Endodermal cell (in vitro differentiated cells): ENCODE measurements around the gene SELENON. TPM values are rescaled to one million over a fixed set of nuclear protein-coding genes. Genes with fewer than 3 reads are reported as not detected.
A peak's percentile ranks its signal among the peaks of the same experiment; 100 is the strongest.

Experiments used
- DNase-seq: peaks from one replicate; pipeline ENCODE4 v3.0.0-alpha.2; 2017
- H3K27ac ChIP-seq: 2 replicates; pipeline ENCODE4 v1.5.1; 2013; ENCODE audit warnings: mild to moderate bottlenecking, low read depth, low read length, moderate library complexity
- H3K27me3 ChIP-seq: 2 replicates; pipeline ENCODE4 v1.6.1; 2013; ENCODE audit warnings: mild to moderate bottlenecking, low read length, moderate library complexity; ENCODE audit not compliant: insufficient read depth, control insufficient read depth, poor library complexity, severe bottlenecking
- H3K36me3 ChIP-seq: 2 replicates; pipeline ENCODE4 v1.7.0; 2013; ENCODE audit warnings: mild to moderate bottlenecking, low read length, moderate library complexity; ENCODE audit not compliant: control insufficient read depth, insufficient read depth
- H3K4me1 ChIP-seq: one replicate; pipeline ENCODE4 v1.7.0; 2013; ENCODE audit warnings: low read length; ENCODE audit not compliant: control insufficient read depth, insufficient read depth
- H3K4me3 ChIP-seq: 2 replicates; pipeline ENCODE4 v1.5.1; 2013; ENCODE audit warnings: mild to moderate bottlenecking, low read length, moderate library complexity
- H3K9ac ChIP-seq: 2 replicates; pipeline ENCODE4 v1.6.1; 2013; ENCODE audit warnings: mild to moderate bottlenecking, low read length, moderate library complexity; ENCODE audit not compliant: poor library complexity, severe bottlenecking; ENCODE audit errors: extremely low read depth
- H3K9me3 ChIP-seq: 2 replicates; pipeline ENCODE4 v1.6.1; 2013; ENCODE audit warnings: mild to moderate bottlenecking, low read length, moderate library complexity; ENCODE audit not compliant: control insufficient read depth
- H3K27ac Mint-ChIP-seq: 2 replicates; pipeline ENCODE4 v1.8.0; 2020; ENCODE audit warnings: mixed read lengths
- H3K27me3 Mint-ChIP-seq: 2 replicates; pipeline ENCODE4 v1.8.0; 2021; ENCODE audit warnings: mild to moderate bottlenecking, mixed read lengths; ENCODE audit not compliant: insufficient read depth
- H3K36me3 Mint-ChIP-seq: 2 replicates; pipeline ENCODE4 v1.8.0; 2020; ENCODE audit warnings: low read depth, mixed read lengths
- H3K4me1 Mint-ChIP-seq: 2 replicates; pipeline ENCODE4 v1.8.0; 2020; ENCODE audit warnings: mixed read lengths
- H3K4me3 Mint-ChIP-seq: 2 replicates; pipeline ENCODE4 v1.8.0; 2020; ENCODE audit warnings: mild to moderate bottlenecking, moderate library complexity, mixed read lengths
- H3K9me3 Mint-ChIP-seq: 2 replicates; pipeline ENCODE4 v1.8.0; 2020; ENCODE audit warnings: mild to moderate bottlenecking, mixed read lengths
- WGBS, 2 experiments: methylation state at CpG; one replicate each; pipeline versions ENCODE4 v1.1.5 to v1.1.7; 2013; ENCODE audit warnings: missing lambda C conversion rate in 2 of 2, mixed read lengths in 1 of 2; ENCODE audit not compliant: insufficient coverage in 1 of 2, insufficient read length in 1 of 2; 5-methylcytosine and 5-hydroxymethylcytosine counted together
- total RNA-seq, 2 donors: library from RNA; stranded (reverse); fragmentation: NEBNext Ultra II Directional in 1 of 2; extraction: Animal tissue kit (Norgen Biotek cat#: 25700) in 1 of 2; gene quantifications; 2 replicates in 1 of 2; 3 replicates in 1 of 2; pipeline ENCODE4 v1.2.1, GENCODE V29; 2021
- TF ChIP-seq, protein P1 (sequence below): fragments of 200-600 bp; sonication (generic); conservative IDR thresholded peaks from 2 replicates; pipeline ENCODE4 v1.5.0; 2021; ENCODE audit warnings: antibody characterized with exemption, mild to moderate bottlenecking

The SELENON gene
- total RNA-seq, 2 donors from 2014 or later = 91.2 to 93.3 TPM

- Histone ChIP-seq H3K27me3 (no peaks in the 10 kb centered on the region), H3K9ac (no peak overlapping the region), H3K36me3 (peaks cover 13% of the 10 kb centered on the region), H3K4me1 (peaks cover 4% of the 10 kb centered on the region), H3K27ac (no peak overlapping the region), H3K4me3 (no peak overlapping the region), H3K9me3 (no peaks in the 10 kb centered on the region)
- no peak overlapping the region for H3K4me3 Mint-ChIP-seq
- no peak overlapping the region for H3K27ac Mint-ChIP-seq
- H3K9me3 Mint-ChIP-seq = no peaks in the 10 kb centered on the region
- peaks cover 33% of the 10 kb centered on the region for H3K36me3 Mint-ChIP-seq
- H3K4me1 Mint-ChIP-seq = peaks cover 11% of the 10 kb centered on the region
- DNase-seq = no peak
- no peaks in the 10 kb centered on the region for H3K27me3 Mint-ChIP-seq
- TF ChIP-seq, protein P1, sequence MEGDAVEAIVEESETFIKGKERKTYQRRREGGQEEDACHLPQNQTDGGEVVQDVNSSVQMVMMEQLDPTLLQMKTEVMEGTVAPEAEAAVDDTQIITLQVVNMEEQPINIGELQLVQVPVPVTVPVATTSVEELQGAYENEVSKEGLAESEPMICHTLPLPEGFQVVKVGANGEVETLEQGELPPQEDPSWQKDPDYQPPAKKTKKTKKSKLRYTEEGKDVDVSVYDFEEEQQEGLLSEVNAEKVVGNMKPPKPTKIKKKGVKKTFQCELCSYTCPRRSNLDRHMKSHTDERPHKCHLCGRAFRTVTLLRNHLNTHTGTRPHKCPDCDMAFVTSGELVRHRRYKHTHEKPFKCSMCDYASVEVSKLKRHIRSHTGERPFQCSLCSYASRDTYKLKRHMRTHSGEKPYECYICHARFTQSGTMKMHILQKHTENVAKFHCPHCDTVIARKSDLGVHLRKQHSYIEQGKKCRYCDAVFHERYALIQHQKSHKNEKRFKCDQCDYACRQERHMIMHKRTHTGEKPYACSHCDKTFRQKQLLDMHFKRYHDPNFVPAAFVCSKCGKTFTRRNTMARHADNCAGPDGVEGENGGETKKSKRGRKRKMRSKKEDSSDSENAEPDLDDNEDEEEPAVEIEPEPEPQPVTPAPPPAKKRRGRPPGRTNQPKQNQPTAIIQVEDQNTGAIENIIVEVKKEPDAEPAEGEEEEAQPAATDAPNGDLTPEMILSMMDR = peak; percentile 19
- WGBS, 2 experiments = 93% methylated on average over 9 to 24 of the region's 24 CpGs
These were observed 13.9 kb downstream of the SELENON start for GRCh38 chr1:25813734-25814471.

DNA sequence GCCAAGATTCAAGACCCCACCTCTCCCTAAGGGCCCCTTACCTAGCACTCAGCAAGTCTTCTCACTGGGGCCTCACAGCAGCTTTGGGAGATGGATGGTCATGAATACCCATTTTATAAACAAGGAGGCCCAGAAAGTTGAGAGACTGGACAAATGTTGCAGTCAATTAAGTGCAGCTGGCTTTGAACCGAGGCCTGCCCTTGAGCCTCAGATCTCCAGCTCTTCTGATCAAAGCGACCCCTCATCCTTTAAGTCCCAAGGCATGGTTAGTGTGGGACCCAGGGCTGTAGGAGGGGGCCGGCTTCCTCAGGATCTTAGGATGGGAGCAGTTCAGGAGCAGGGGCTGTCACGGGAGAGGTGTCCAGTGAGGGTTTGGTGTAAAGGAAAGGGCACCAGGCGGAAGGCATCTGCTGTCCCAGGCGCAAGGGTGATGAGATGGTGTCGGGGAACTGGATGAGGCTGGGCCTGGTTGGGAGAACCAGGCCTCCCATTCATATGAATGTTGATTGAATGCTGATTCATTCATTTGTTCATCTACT, 14.6 kb downstream of the SELENON start:
- Mint-ChIP-seq H3K27me3 (no peaks in the 10 kb centered on the region), H3K4me1 (peaks cover 12% of the 10 kb centered on the region), H3K36me3 (peaks cover 31% of the 10 kb centered on the region), H3K9me3 (no peaks in the 10 kb centered on the region), H3K4me3 (no peak overlapping the region), H3K27ac (no peak overlapping the region)
- peaks cover 5% of the 10 kb centered on the region for H3K4me1 ChIP-seq
- no peak overlapping the region for H3K9ac ChIP-seq
- H3K27me3 ChIP-seq = no peaks in the 10 kb centered on the region
- H3K36me3 ChIP-seq = peaks cover 13% of the 10 kb centered on the region
- DNase-seq = no peak
- no peak overlapping the region for H3K27ac ChIP-seq
- H3K9me3 ChIP-seq = no peaks in the 10 kb centered on the region
- TF ChIP-seq, protein P1 = no peak
- WGBS, 2 experiments = 96 to 100% methylated on average over 6 to 7 of the region's 7 CpGs
- H3K4me3 ChIP-seq = no peak overlapping the region

DNA sequence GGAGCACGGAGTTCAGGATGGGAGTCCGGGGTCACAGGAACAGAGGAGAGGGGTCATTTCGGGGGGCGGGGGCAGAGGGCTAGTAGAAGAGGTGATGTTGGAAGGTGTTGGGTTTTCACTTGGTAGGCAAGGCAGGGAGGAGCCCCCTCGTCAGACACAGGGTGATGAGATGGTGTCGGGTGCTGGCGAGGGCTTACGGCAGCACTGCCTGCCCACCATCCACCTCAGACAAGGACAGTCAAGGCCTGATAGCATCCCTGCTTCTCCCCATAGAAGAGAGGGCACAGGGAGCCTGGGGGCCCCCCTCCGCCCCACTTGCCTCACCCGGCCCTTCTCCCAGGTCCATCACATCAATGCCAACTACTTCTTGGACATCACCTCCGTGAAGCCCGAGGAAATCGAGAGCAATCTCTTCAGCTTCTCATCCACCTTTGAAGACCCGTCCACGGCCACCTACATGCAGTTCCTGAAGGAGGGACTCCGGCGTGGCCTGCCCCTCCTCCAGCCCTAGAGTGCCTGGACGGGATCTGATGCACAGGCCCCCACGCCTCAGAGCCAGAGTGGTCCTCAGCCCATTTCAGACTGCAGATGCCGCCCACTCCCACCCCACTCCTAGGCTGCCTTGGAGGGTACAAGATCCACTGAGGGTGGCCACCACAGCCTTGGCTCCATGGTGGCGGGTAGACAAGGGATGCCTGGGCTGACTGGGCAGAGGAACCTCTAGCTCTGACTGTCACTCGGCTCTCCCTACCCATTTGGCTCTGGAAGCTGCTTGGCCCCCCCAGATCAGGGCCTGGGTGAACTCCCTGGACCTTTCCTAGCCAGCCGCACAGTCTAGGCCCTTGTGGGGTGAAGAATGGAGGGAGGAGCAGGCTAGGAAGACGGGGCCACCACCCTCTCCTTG, 15.5 kb downstream of the SELENON start:
- no peak for DNase-seq
- no peak overlapping the region for H3K9ac ChIP-seq
- peaks cover 13% of the 10 kb centered on the region for H3K4me1 Mint-ChIP-seq
- peaks cover 13% of the 10 kb centered on the region for H3K36me3 ChIP-seq
- no peaks in the 10 kb centered on the region for H3K9me3 Mint-ChIP-seq
- peaks cover 5% of the 10 kb centered on the region for H3K4me1 ChIP-seq
- H3K9me3 ChIP-seq = no peaks in the 10 kb centered on the region
- no peaks in the 10 kb centered on the region for H3K27me3 ChIP-seq
- WGBS, 2 experiments = 92 to 95% methylated on average over 8 to 24 of the region's 24 CpGs
- H3K4me3 ChIP-seq = no peak overlapping the region
- TF ChIP-seq, protein P1 = no peak
- H3K27ac Mint-ChIP-seq = no peak overlapping the region
- peaks cover 30% of the 10 kb centered on the region for H3K36me3 Mint-ChIP-seq
- no peak overlapping the region for H3K27ac ChIP-seq
- H3K4me3 Mint-ChIP-seq = no peak overlapping the region
- no peaks in the 10 kb centered on the region for H3K27me3 Mint-ChIP-seq
